Pons (tissue), 1 donor: ENCODE data around the gene HOXB2.

Experiments
- DNase-seq: peaks from one replicate; pipeline ENCODE4 v3.0.0-alpha.2; 2016; ENCODE audit warnings: low spot score

Gene HOXB2

DNA sequence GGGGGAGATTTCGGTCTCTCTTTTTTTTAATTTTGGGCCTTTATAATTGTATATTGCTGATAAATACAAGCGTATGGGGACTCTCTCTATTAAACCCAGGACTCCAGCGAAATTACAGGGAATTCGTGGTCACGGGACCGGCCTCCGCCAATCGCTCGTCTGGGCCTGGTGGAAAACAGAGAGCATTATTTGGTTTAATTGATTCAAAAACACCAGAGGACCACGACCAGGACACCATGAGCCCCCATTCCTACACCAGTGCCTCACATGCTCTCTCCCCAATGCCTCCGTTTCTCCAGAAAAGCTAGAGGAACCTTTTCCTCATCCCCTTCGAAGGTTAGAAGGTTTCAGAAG is at the start of gene HOXB2:
Gene HOXB2, minus strand, starts transcription at position 88 of the 354 bp plus-strand sequence. CDS start 198 bp downstream, outside the sequence.
- peak; percentile 53 for DNase-seq

DNA sequence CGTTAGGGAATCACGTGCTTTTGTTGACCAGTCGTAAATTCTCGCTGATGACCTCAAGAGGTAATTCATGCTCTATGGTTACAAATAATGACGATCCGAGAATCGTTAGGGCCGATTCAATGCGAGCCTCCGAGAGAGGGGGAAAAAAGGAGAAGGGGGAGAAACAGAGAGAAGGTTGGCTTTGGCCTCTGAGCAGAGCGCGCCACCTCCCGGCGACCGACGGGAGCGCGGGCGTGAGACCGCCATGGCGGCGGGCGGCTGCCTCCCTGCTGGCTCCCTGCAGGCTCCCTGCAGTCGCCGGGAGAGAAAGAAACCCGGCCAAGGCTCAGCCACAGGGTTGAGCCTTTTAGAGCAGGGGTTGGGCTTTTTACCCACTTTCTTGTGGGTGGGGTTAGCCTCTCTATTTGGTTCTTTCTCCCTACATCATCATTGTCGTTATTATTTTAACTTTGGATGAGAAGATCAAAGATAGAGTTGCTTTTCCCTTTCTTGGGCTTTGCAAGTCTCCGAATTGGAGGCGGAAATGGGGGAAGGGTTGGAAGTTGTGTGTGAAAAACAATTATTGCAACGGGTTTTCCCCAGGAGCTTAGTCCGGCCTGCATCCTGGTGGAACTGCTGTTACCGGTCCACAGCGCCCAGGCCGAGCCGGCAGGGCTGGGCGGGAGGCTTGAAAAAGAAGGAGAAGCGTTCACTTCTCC is 49.1 kb upstream of the HOXB2 start:
- no peak for DNase-seq

DNA sequence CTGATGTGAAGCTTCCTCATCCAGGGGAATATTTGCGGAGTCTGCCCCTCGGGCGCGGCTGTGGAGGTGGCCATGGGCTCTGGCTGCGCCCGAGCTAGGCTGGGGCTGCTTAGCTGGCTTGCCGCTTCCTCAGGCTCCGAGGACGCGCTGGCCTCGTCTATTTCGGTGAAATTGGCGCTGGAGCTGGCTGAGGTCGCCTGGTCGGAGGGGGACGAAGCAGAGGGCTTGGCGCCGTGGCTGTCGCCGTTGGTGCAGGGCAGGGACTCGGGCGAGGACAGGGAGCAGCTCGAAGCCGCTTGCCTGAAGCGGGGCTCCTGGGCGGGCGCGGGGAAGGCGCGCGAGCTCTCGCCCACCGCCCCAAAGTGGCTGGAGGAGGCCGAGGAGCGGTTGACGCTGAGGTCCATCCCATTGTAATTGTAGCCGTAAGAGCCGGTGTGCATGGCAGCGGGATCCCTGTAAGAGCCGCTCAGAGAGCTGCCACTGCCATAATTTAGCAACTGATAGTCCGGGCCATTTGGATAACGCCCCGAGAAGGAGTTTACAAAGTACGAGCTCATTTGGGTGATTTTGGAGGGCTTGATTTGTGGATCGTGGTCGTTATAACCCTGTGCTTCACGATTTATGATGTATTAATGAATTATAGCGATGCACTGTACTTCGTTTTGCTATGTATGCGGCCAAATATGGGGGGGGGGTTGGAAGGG is 48.4 kb upstream of the HOXB2 start, which contains the start of gene HOXB5:
Gene HOXB5, minus strand, starts transcription at position 654 of the 704 bp plus-strand sequence. Its CDS starts 97 bp downstream, at position 557.
- DNase-seq: no peak

DNA sequence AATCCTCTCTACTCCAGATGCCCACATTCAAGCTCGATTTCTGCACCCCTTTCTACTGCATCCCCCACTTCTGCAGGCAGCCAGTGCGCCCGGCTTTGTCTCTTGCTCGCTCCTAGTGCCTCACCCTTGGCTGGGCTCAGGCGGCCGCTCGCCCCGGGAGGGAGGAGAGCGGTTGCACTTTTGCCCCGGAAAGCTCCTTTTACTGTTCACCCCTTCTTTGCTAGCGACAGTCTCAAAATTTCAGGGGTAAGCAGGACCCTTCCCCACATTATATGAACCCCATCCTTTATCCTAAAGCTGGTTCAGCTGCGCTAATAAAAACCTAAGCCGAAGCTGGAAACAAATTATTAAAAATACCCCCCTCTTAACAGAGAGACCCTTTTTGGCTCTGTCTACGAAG is 47.7 kb upstream of the HOXB2 start:
- no peak for DNase-seq

DNA sequence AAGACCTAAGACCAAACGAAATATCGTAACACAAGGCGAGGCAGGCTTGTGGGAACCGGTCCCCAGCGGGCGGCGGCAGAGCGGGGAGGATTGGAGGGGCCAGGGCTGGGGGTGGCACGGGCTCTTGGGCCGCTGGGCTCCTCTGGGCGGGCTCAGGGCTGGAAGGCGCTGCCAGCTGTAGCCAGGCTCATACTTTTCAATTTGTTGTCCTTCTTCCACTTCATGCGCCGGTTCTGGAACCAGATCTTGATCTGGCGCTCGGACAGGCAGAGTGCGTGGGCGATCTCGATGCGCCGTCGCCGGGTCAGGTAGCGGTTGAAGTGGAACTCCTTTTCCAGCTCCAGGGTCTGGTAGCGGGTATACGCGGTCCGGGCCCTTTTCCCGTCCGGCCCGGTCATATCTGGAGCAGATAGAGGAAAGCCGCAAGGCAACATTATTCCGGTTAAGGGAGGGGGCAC is 47.2 kb upstream of the HOXB2 start:
- DNase-seq: no peak

GRCh38 chr17:48591255-48592056 is 46.5 kb upstream of the HOXB2 start:
- DNase-seq: no peak

- DNase-seq: no peak
Observed at GRCh38 chr17:48590607-48591161, 45.8 kb upstream of the HOXB2 start.

DNA sequence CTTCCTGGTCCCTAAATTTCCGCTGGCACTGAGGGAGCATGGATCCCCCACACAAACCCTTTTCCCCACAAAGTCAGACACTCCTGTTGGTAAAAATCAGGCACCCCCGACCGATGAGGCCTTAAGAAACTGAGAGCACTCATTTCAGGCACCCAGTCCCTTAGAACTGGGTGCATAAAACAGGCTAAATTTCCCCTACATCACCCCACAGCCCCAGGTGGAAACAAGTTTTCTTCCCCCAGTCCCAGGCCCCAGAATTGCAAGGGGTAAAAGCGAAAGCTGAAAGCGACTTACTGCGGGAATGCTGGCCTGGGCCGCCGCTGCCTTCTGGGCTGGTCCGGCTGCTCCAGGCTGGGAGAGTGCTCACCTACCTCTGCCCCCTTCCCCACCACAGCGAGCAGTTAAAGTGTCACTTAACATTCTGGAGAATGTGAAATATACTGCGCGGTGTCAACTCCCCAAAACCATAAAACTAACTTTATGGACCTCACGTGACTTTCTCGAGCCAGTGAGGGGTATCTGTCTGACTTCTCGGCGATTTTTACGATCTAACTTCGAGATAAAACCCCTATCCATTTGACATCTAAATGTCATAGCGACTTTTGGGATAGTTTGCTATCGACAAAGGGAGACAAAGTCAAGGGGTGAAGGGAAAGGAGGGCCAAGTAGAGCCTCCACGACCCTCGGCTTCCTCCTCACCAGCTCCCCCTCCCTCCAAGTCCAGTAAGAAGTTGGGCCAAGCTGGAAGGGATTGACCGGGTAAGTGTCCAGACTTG is 45.1 kb upstream of the HOXB2 start, which contains the start of gene HOXB3:
Gene HOXB3, minus strand, starts transcription at position 411 of the 776 bp plus-strand sequence. CDS start 37,767 bp downstream, outside the sequence.
- no peak for DNase-seq

DNA sequence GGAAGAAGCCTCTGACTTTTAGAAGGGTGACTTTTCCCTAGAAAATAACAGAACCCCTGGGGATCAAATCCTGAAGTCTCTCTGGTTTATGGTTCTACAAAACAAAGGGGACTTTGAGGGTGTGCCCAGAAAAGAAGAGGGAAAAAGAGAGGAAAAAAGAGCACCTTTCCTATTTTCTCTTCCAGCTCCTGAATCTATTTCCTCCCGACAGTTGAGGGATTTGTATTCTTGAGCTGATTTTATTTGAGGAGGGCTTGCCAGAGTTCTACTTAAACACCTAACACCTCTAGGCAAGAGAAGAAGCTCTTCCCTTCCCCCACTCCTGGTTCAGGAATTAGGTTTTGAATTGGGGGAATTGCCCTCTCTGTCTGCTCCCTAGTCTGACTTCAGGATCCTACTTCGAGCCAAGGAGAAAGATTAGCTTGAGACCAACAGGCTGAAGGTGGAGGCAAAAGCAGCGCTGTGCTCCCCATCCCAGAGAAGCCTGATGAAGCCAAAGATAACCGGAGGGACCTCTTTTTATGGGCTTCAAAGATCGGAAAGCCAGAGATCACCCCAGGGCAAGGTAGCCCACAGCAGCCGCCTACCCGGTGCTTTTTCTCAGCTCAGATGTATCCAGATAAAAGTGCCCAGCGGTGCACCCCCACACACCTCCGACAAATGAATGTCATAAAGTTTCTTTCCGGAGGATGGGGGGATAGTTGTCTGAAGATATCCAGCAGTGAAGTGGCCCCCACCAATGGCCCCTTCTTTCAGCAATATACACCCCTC is 44.3 kb upstream of the HOXB2 start:
- DNase-seq: no peak

- DNase-seq: no peak
Observed at GRCh38 chr17:48588528-48588927, 43.6 kb upstream of the HOXB2 start.

- DNase-seq: no peak
Observed at GRCh38 chr17:48588074-48588415, 43.1 kb upstream of the HOXB2 start.

DNA sequence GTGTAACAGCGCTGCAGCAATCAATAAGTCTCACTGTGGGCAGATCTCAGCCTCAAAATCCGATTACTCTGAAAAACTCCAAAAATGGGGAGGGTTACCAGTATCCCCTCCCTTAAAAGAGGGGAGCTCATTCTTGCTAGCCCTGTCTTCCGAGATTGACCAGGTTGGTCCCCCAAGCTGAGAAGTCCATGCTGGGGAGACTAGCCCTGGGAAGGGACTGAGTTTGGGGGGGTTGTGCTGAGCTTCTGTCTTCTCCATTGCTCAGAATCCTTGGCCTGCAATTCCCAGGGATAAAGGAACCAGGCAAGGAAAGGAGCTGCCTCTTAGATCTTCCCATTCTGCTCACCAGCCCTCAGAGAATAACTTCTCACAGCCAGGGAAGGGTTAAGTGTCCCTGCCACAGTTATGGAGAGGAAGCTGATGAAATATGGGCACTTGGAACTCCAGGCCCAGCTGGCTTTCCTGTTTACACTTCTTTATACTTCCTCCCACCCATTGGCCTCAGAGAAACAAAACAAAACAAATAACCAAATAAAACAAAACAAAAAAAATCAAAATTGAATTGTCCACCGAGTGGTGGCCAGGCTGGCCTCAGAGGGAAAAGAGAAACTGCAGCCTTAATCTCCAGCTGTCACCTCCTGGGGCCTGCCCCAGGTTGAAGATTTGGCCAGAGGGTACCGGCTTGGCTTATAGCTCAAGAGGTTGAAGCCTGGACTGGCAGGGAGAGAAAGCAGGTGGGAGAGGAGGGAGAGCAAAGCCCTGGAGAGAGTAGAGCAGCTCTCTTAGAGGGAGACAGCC is 42.6 kb upstream of the HOXB2 start:
- no peak for DNase-seq

DNA sequence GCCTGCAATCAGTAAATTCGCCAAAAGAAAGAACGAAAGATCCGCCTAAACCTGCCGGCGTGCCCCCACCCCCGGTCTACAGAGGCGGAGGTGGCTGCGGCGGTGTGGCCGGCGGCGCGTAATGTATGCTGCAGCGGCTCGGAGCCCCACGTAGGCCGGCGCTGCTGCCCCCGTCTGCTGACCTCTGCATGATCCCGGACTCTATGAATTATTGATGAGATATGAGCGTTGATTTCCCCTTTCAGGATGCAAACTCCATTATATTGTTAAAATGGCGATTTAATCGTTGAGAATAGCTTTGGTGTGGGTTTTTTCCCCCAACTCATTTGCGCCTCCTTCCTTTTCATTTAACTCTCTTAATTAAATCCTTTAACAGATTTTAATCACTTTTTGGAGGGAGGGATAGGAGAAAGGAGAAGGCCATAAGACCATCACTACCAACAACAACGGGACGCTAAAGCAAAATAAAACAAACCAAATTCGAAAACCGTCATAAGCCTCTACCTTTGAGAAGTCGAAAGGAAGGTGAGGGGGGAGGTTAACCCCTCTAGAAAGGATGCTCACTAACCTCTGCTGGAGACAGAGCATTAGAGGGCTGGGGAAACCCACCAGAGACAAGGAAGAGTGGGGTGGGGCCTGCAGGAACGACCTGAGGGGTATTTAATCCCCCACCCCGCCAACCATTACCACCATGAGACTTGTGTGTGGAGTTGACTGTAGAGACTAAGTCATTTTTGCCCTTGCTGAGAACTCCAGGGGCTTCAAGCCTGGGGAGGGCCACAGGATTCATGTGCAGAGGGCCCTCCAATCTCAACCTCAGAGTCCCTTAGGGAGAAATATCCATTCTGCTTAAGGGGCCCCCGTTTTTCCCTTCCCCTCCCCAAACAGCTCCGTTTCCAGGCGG is 41.7 kb upstream of the HOXB2 start:
- no peak for DNase-seq

- no peak for DNase-seq
Observed at GRCh38 chr17:48584223-48584741, 39.4 kb upstream of the HOXB2 start.

DNA sequence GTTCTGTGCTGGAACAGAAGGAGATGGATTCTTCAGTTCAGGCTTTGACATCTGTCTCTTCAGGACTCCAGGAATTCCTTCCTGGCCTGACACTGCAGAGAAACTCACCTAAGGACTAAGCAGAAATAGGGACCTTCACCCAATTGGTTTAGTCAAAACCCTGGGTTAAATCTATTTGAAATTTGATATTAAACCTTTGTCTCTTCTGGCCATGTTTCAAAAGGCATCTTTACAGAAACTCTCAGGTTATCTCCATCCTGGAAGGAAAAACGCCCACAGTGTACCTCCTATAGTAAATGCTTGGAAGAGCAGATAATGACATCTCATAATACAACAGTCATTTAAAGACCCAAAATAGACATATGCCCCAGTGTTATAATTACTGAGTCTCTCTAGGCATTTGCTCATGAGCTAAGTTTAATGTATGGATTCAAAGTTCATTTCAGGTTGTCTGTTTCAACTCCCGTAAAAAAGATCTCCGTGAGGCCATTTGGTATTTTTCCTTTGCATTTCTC is 38.9 kb upstream of the HOXB2 start:
- no peak for DNase-seq

DNA sequence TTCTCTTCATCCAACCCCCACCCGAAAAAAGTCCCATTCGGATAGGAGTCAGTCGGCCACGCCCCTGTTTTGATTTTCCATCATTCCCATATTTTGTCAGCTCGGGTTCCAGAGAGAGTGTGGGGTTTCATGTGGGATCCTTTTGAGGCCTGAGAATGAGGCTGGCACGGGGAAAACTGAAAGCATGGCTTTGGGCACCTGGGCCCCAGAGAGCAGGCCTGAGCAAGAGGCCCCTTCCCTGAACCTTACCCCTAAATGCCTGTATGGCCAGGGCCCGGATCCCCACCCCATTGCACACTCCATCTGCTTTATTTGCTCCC is 37.8 kb upstream of the HOXB2 start:
- no peak for DNase-seq

- DNase-seq: no peak
Observed at GRCh38 chr17:48579760-48580554, 35.0 kb upstream of the HOXB2 start.

GRCh38 chr17:48579471-48579759 is 34.5 kb upstream of the HOXB2 start:
- DNase-seq: no peak
